ENCODE results near the gene NAP1L4.
A peak's percentile ranks its signal among the peaks of the same experiment; 100 is the strongest.

Gene NAP1L4

DNA sequence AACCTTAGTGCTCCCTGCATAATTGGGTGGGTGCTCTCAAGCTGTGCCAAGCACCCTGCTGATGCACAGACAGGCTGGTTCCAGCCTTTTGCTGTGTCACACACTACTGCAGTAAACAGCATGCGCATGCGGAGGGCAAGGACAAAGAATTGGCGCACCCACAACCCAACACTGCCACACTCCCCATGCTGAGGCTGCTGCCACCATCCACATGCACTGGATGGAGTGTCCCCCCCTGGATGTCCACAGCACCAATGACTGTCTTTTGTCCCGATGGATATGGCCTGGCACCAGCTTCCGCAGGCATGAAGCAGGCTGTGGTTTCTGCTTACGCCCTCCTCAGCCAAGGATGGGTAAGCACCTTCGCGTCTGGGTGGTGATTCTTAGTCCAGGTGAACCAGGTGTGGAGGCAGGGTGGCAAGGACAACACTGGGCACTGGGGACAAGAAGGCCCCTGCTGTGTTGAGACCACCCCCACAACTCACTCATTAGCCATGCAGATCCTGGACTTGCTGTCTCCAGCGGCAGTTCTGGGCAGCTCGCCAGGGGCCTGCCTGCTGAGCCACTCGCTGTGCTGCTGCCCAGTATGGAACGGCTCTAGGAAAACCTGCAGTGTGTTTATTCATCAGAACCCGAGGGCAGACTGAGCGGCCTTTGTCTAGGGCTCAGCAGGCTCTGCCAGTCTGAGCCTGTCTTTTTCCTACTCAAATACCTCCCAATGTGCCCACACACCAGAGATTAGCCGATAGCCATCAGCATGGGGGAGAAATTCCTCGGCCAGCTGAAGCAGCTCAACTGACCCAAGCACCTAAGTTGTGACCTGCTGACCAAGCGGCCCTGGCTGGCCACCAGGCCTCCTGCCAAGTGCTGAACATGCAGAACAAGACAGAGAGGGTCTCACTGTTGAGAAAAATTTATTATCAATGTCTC lies 8.2 kb upstream of the NAP1L4 start:
- H3K4me3 ChIP-seq (replicated peaks; ENCODE audit: low read depth, low read length), result no peak overlapping the region
- TF ChIP-seq, protein P1, sequence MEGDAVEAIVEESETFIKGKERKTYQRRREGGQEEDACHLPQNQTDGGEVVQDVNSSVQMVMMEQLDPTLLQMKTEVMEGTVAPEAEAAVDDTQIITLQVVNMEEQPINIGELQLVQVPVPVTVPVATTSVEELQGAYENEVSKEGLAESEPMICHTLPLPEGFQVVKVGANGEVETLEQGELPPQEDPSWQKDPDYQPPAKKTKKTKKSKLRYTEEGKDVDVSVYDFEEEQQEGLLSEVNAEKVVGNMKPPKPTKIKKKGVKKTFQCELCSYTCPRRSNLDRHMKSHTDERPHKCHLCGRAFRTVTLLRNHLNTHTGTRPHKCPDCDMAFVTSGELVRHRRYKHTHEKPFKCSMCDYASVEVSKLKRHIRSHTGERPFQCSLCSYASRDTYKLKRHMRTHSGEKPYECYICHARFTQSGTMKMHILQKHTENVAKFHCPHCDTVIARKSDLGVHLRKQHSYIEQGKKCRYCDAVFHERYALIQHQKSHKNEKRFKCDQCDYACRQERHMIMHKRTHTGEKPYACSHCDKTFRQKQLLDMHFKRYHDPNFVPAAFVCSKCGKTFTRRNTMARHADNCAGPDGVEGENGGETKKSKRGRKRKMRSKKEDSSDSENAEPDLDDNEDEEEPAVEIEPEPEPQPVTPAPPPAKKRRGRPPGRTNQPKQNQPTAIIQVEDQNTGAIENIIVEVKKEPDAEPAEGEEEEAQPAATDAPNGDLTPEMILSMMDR (IDR thresholded peaks at IDR 0.05; ENCODE audit: low read length, missing control alignments), result no peak
- peak; percentile 65 for DNase-seq (ENCODE audit: low read depth)

DNA sequence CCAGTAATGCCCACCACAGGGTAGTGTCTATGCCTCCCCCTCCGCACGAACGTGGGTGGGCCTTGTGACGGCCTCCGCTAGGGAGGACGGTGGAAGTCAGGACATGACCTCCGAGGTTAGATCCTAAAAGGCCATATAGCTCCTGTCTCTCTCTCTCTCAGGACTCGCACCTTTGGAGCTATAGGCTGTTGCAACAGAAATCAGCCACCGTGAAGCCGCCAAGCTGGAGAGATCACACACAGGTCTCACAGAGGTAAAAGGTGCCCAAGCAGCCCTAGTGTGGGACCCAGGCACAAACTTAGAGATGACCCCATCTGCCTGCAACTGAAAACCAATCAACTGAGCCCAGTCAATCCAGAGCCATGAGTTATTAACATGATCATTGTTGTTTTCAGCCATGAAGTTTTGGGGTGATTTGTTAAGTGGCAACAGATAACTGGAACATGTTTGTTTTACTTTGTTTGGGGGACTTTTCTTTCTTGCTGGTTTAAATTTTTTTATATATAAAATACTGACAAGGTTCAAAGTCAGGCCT lies 7.4 kb upstream of the NAP1L4 start:
- DNase-seq (ENCODE audit: low read depth), result no peak
- TF ChIP-seq, protein P1 (IDR thresholded peaks at IDR 0.05; ENCODE audit: low read length, missing control alignments), result no peak

DNA sequence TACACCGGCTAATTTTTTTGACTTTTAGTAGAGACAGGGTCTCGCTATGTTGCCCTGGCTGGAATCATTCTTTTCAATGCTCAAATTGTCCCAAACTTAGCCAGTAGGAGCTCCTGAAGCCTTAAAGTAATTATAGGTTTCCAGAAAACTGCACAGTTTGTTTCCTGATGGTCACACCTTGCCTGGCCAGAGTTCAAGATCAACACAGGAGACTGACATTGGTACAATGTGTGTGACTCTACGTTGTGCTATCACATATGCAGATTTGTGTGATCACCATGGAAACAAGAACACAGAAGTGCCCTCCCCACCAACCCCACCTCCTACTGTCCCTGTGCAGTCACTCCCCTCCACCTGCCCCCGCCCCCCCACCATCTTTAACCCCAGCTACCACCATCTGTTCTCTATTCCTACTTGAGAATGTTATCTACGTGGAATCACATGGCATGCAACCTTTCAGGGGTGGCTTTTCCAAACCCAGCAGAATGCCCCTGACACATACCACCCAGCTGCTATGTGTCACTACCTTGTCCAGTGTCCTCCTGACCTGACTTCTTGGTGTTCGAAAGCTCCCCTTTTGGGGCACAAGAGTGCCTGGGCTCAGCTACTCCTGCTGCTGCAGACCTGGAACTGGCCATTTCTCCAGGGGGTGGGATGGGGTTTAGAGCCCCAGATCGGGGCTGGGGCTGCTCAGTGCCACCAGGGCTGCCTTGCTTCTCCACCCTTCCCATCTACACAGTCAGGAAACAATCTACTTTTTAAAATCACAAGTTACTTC lies 6.1 kb upstream of the NAP1L4 start:
- TF ChIP-seq, protein P1 (IDR thresholded peaks at IDR 0.05; ENCODE audit: low read length, missing control alignments), result no peak
- DNase-seq (ENCODE audit: low read depth), result no peak

More for the DNA sequence above, 7.4 kb upstream of the NAP1L4 start:
- no peak overlapping the region for H3K4me3 ChIP-seq (replicated peaks; ENCODE audit: low read depth, low read length)

GRCh38 chr11:2997406-2997805 lies 5.3 kb upstream of the NAP1L4 start:
- DNase-seq (ENCODE audit: low read depth), result no peak
- TF ChIP-seq, protein P1 (IDR thresholded peaks at IDR 0.05; ENCODE audit: low read length, missing control alignments), result no peak
- no peak overlapping the region for H3K4me3 ChIP-seq (replicated peaks; ENCODE audit: low read depth, low read length)

More for the DNA sequence above, 6.1 kb upstream of the NAP1L4 start:
- H3K4me3 ChIP-seq (replicated peaks; ENCODE audit: low read depth, low read length), result no peak overlapping the region

DNA sequence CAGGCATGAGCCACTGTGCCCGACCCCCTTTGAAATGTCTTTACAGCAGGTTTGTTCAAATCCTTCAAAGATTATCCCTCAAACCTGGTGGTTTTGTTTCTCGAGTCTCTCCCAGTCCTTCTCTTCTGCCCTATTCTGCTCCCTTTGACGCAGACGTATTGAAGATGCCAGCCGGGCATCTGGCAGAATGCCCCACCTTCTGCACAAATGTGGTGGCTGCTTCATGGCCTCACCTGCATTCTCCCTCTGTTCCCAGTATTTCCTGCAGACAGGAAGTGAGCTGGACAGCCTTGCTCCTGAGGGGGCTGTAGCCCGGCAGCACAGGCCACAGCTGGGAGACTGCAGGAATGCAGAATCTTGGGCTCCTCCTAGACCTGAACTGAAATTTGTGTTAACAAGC lies 4.8 kb upstream of the NAP1L4 start:
- DNase-seq (ENCODE audit: low read depth), result no peak
- H3K4me3 ChIP-seq (replicated peaks; ENCODE audit: low read depth, low read length), result no peak overlapping the region
- TF ChIP-seq, protein P1 (IDR thresholded peaks at IDR 0.05; ENCODE audit: low read length, missing control alignments), result no peak

GRCh38 chr11:2995893-2996554 lies 3.9 kb upstream of the NAP1L4 start:
- no peak for DNase-seq (ENCODE audit: low read depth)
- TF ChIP-seq, protein P1 (IDR thresholded peaks at IDR 0.05; ENCODE audit: low read length, missing control alignments), result no peak

More at GRCh38 chr11:2995893-2996554, 3.9 kb upstream of the NAP1L4 start:
- no peak overlapping the region for H3K4me3 ChIP-seq (replicated peaks; ENCODE audit: low read depth, low read length)

All from fibroblast of pulmonary artery (primary cell).